Kasumi-1 (cell line): ENCODE measurements around the gene TRIM13.

Experiments used
- DNase-seq, 2 experiments: peaks; one replicate each; lab custom pipeline; 2025; lab: John Stamatoyannopoulos, UW

The TRIM13 gene

DNA sequence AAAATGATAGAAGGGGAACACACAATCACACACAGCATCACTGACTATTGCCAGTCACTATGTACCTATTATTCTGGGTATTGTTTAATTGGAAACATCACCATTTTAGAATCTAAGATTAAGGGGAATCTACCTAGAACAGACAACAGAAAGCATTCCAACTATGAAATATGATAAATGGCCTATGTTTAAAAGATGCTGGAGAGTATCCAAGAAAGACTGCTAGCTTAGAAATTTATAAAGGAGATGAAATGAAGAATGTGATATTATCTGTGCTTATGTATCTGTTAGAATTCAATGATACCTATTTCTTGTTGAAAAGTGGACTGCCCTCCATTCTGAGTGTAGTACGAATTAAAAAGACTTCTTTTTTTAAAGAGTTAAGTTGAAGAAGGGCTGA is 68.9 kb downstream of the TRIM13 start:
- no peak for DNase-seq
